Measurements from ENCODE around the gene TNNI2. TPM values are rescaled to one million over a fixed set of nuclear protein-coding genes. Genes with fewer than 3 reads are reported as not detected.

The TNNI2 gene
- total RNA-seq, 1 experiment from 2014 or later, result not detected

DNA sequence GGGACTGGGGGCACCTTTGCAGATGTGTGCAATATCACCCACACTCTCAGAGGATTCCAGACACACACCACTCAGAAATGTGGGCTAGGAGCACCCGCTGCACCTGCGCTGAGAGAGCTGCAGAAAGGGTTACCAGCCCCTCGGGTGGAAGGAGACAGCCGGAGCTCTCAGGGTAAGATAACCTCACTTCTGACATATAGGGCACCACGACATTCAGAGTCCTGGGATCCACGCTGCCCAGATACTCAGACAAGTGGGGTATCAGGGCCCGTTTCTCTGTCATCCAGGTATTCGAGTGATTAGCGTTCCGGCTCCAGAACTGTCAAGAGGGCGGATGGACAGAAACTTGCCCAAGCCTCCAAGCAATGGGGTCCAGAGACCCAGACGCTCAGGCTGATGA, 10.2 kb upstream of the TNNI2 start:
- H2BK12ac ChIP-seq (ENCODE audit: insufficient read length, low read depth, low read length), result no peak overlapping the region
- H3K79me2 ChIP-seq (ENCODE audit: insufficient read depth, low read length), result no peaks in the 10 kb centered on the region
- H3K27me3 ChIP-seq (ENCODE audit: insufficient read depth, low read length), result no peaks in the 10 kb centered on the region
- no peak overlapping the region for H3T11ph ChIP-seq (ENCODE audit: low read length)
- no peak overlapping the region for H3K27ac Mint-ChIP-seq
- H2BK120ac ChIP-seq (ENCODE audit: low read depth, low read length, poor library complexity, severe bottlenecking), result no peak overlapping the region
- H3K4ac ChIP-seq (ENCODE audit: low read depth, low read length), result no peak overlapping the region
- H4K8ac ChIP-seq (replicated peaks; ENCODE audit: insufficient read length, low read depth, low read length), result no peak overlapping the region
- H3K9me3 ChIP-seq (ENCODE audit: control insufficient read depth, low read depth, low read length), result no peaks in the 10 kb centered on the region
- no CpG with 5 or more reads among the region's 12 CpGs for WGBS (ENCODE audit: extremely low coverage, insufficient read length, low lambda C conversion rate)
- no peak overlapping the region for H3K56ac ChIP-seq (ENCODE audit: insufficient read length, low read depth, low read length)
- H2AK5ac ChIP-seq (ENCODE audit: insufficient read length, low read length), result no peak overlapping the region
- H3K4me1 ChIP-seq (ENCODE audit: insufficient read depth, low read length), result no peaks in the 10 kb centered on the region
- no peak overlapping the region for H3K27ac ChIP-seq (ENCODE audit: insufficient read length, low read depth, low read length)
- H3K23me2 ChIP-seq (ENCODE audit: insufficient read length, low read depth, low read length, poor library complexity, severe bottlenecking), result peaks cover 3% of the 10 kb centered on the region
- no peak overlapping the region for H3K18ac ChIP-seq (ENCODE audit: insufficient read length, low read depth, low read length)
- H4K91ac ChIP-seq (ENCODE audit: insufficient read length, low read depth, low read length), result no peak overlapping the region
- no peaks in the 10 kb centered on the region for H3K79me1 ChIP-seq (ENCODE audit: insufficient read depth, low read depth, low read length, poor library complexity, severe bottlenecking)
- no peak overlapping the region for H3K9ac ChIP-seq (ENCODE audit: extremely low read depth, insufficient read length, low read length)
- no peak overlapping the region for H2BK20ac ChIP-seq (ENCODE audit: low read depth, low read length, poor library complexity, severe bottlenecking)
- H3K23ac ChIP-seq (ENCODE audit: insufficient read length, low read depth, low read length), result no peak overlapping the region
- no peak overlapping the region for H4K5ac ChIP-seq (ENCODE audit: insufficient read length, low read depth, low read length)
- H2BK15ac ChIP-seq (ENCODE audit: low read depth, low read length), result no peak overlapping the region
- H3K4me1 Mint-ChIP-seq, result peaks cover 3 to 7% of the 10 kb centered on the region in 2 experiments; a peak in 3 of 4 replicates
- H3K14ac ChIP-seq (ENCODE audit: insufficient read depth, low read length), result no peak overlapping the region
- no peak overlapping the region for H3K4me2 ChIP-seq (ENCODE audit: insufficient read depth, insufficient read length, low read length)
- H3K4me3 Mint-ChIP-seq, result no peak overlapping the region
- no peaks in the 10 kb centered on the region for H3K36me3 Mint-ChIP-seq (ENCODE audit: insufficient read depth in 1 of 3, low read depth in 3 of 3)
- peaks cover 30% of the 10 kb centered on the region for H3K27me3 Mint-ChIP-seq (ENCODE audit: low read depth)
- H3K9me3 Mint-ChIP-seq, result no peaks in the 10 kb centered on the region
- no peak overlapping the region for H2AFZ ChIP-seq (ENCODE audit: low read length)
- TF ChIP-seq, protein P1, sequence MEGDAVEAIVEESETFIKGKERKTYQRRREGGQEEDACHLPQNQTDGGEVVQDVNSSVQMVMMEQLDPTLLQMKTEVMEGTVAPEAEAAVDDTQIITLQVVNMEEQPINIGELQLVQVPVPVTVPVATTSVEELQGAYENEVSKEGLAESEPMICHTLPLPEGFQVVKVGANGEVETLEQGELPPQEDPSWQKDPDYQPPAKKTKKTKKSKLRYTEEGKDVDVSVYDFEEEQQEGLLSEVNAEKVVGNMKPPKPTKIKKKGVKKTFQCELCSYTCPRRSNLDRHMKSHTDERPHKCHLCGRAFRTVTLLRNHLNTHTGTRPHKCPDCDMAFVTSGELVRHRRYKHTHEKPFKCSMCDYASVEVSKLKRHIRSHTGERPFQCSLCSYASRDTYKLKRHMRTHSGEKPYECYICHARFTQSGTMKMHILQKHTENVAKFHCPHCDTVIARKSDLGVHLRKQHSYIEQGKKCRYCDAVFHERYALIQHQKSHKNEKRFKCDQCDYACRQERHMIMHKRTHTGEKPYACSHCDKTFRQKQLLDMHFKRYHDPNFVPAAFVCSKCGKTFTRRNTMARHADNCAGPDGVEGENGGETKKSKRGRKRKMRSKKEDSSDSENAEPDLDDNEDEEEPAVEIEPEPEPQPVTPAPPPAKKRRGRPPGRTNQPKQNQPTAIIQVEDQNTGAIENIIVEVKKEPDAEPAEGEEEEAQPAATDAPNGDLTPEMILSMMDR (conservative IDR thresholded peaks at IDR 0.05), result no peak
- H4K20me1 ChIP-seq (ENCODE audit: control insufficient read depth, insufficient read depth, insufficient read length), result no peaks in the 10 kb centered on the region
- no peak overlapping the region for H2BK5ac ChIP-seq (ENCODE audit: insufficient read length, low read length)
- no peak for DNase-seq

All from H9 (cell line).